HUES48 (cell line): ENCODE results near the gene TXLNA.
A peak's percentile ranks its signal among the peaks of the same experiment; 100 is the strongest.

Experiments used
- H3K27ac ChIP-seq: one replicate; pipeline ENCODE4 v1.7.0; 2013; ENCODE audit warnings: low read depth, low read length, inconsistent platforms
- H3K27me3 ChIP-seq: 2 replicates; pipeline ENCODE4 v1.6.1; 2013; ENCODE audit warnings: mild to moderate bottlenecking, low read length; ENCODE audit not compliant: control insufficient read depth, insufficient read depth
- H3K36me3 ChIP-seq: 2 replicates; pipeline ENCODE4 v1.6.1; 2013; ENCODE audit warnings: low read length; ENCODE audit not compliant: control insufficient read depth, insufficient read depth
- H3K4me1 ChIP-seq: 2 replicates; pipeline ENCODE4 v1.6.1; 2013; ENCODE audit warnings: mild to moderate bottlenecking, low read length; ENCODE audit not compliant: control insufficient read depth, insufficient read depth
- H3K4me3 ChIP-seq: 2 replicates; pipeline ENCODE4 v1.5.1; 2013; ENCODE audit warnings: mild to moderate bottlenecking, low read depth, low read length
- H3K9ac ChIP-seq: 2 replicates; pipeline ENCODE4 v1.6.1; 2013; ENCODE audit warnings: mild to moderate bottlenecking, low read depth, low read length, moderate library complexity
- H3K9me3 ChIP-seq: 2 replicates; pipeline ENCODE4 v1.6.1; 2013; ENCODE audit warnings: low read length; ENCODE audit not compliant: control insufficient read depth, insufficient read depth

TXLNA gene

GRCh38 chr1:32199043-32199716, 19.7 kb downstream of the TXLNA start:
- peaks cover 1% of the 10 kb centered on the region for H3K27me3 ChIP-seq
- peaks cover 26% of the 10 kb centered on the region for H3K4me1 ChIP-seq
- H3K4me3 ChIP-seq = no peak overlapping the region
- H3K9ac ChIP-seq = no peak overlapping the region
- H3K36me3 ChIP-seq = peaks cover 43% of the 10 kb centered on the region
- H3K9me3 ChIP-seq = no peaks in the 10 kb centered on the region
- H3K27ac ChIP-seq = no peak overlapping the region

- Histone ChIP-seq H3K27me3 (peaks cover 7% of the 10 kb centered on the region), H3K4me1 (peaks cover 26% of the 10 kb centered on the region), H3K9ac (no peak overlapping the region), H3K9me3 (no peaks in the 10 kb centered on the region), H3K36me3 (peaks cover 38% of the 10 kb centered on the region), H3K4me3 (peak overlapping the region; percentile 72), H3K27ac (peak overlapping the region; percentile 73)
Observed at GRCh38 chr1:32199717-32200072, 20.2 kb downstream of the TXLNA start.

GRCh38 chr1:32200226-32201010, 20.9 kb downstream of the TXLNA start, which contains the start of gene CCDC28B:
Gene CCDC28B (plus strand): TSS chr1:32200595. CDS start chr1:32201936, 1,341 bp downstream.
- peaks cover 26% of the 10 kb centered on the region for H3K4me1 ChIP-seq
- H3K27ac ChIP-seq = peak within 1 kb of the TSS; percentile 73
- peaks cover 31% of the 10 kb centered on the region for H3K36me3 ChIP-seq
- peak within 1 kb of the TSS; percentile 72 for H3K4me3 ChIP-seq
- H3K27me3 ChIP-seq = peaks cover 9% of the 10 kb centered on the region
- no peaks in the 10 kb centered on the region for H3K9me3 ChIP-seq
- H3K9ac ChIP-seq = no peak within 1 kb of the TSS; the same call in 1 of the 2 replicates

GRCh38 chr1:32201011-32201855, 21.8 kb downstream of the TXLNA start:
- Histone ChIP-seq H3K27ac (peak overlapping the region; percentile 73), H3K9ac (no peak overlapping the region), H3K27me3 (peaks cover 9% of the 10 kb centered on the region), H3K9me3 (no peaks in the 10 kb centered on the region), H3K4me3 (peak overlapping the region; percentile 72), H3K36me3 (peaks cover 23% of the 10 kb centered on the region), H3K4me1 (peaks cover 26% of the 10 kb centered on the region)

- H3K9ac ChIP-seq = peak overlapping the region; percentile 10; the same call in 1 of the 2 replicates
- peak overlapping the region; percentile 5 for H3K27ac ChIP-seq
- H3K4me1 ChIP-seq = peaks cover 11% of the 10 kb centered on the region
- H3K36me3 ChIP-seq = peaks cover 9% of the 10 kb centered on the region
- peak overlapping the region; percentile 76 for H3K4me3 ChIP-seq
- no peaks in the 10 kb centered on the region for H3K9me3 ChIP-seq
- peaks cover 9% of the 10 kb centered on the region for H3K27me3 ChIP-seq
Observed at GRCh38 chr1:32204943-32205361, 25.5 kb downstream of the TXLNA start.

- H3K9me3 ChIP-seq = no peaks in the 10 kb centered on the region
- peaks cover 9% of the 10 kb centered on the region for H3K36me3 ChIP-seq
- peaks cover 9% of the 10 kb centered on the region for H3K27me3 ChIP-seq
- peak within 1 kb of the TSS; percentile 41 for H3K27ac ChIP-seq
- peaks cover 8% of the 10 kb centered on the region for H3K4me1 ChIP-seq
- peak within 1 kb of the TSS; percentile 76 for H3K4me3 ChIP-seq
- H3K9ac ChIP-seq = peak within 1 kb of the TSS; percentile 60
Observed at GRCh38 chr1:32205401-32206370, 26.2 kb downstream of the TXLNA start, which contains the start of gene IQCC. Gene IQCC (plus strand): TSS chr1:32205671. CDS start chr1:32205682, 11 bp downstream.

GRCh38 chr1:32208469-32208868, 29.0 kb downstream of the TXLNA start:
- Histone ChIP-seq H3K4me3 (no peak overlapping the region), H3K27ac (no peak overlapping the region), H3K27me3 (peaks cover 9% of the 10 kb centered on the region), H3K9ac (no peak overlapping the region), H3K9me3 (no peaks in the 10 kb centered on the region), H3K4me1 (no peaks in the 10 kb centered on the region), H3K36me3 (peaks cover 9% of the 10 kb centered on the region)

- no peaks in the 10 kb centered on the region for H3K4me1 ChIP-seq
- no peak within 1 kb of the TSS for H3K9ac ChIP-seq
- H3K9me3 ChIP-seq = no peaks in the 10 kb centered on the region
- H3K4me3 ChIP-seq = no peak within 1 kb of the TSS
- peaks cover 9% of the 10 kb centered on the region for H3K27me3 ChIP-seq
- no peak within 1 kb of the TSS for H3K27ac ChIP-seq
- H3K36me3 ChIP-seq = peaks cover 9% of the 10 kb centered on the region
Observed at GRCh38 chr1:32208891-32209328, 29.4 kb downstream of the TXLNA start, which contains the start of gene DCDC2B. Gene DCDC2B (plus strand): TSS chr1:32209089. CDS start chr1:32209094, 5 bp downstream.

- no peaks in the 10 kb centered on the region for H3K9me3 ChIP-seq
- peaks cover 31% of the 10 kb centered on the region for H3K36me3 ChIP-seq
- no peak overlapping the region for H3K27ac ChIP-seq
- no peaks in the 10 kb centered on the region for H3K4me1 ChIP-seq
- no peak overlapping the region for H3K4me3 ChIP-seq
- H3K27me3 ChIP-seq = no peaks in the 10 kb centered on the region
- H3K9ac ChIP-seq = no peak overlapping the region
Observed at GRCh38 chr1:32215629-32216480, 36.4 kb downstream of the TXLNA start.
